ENCODE measurements around the gene TEX36. TPM values are rescaled to one million over a fixed set of nuclear protein-coding genes. Genes with fewer than 3 reads are reported as not detected.

Gene TEX36
- total and polyA plus RNA-seq, 9 of the 15 experiments (the other 6 are each of a cell fraction or from before 2014, with no cell fraction given) = 0.10 to 0.82 (median 0.15) TPM; not detected in 6

DNA sequence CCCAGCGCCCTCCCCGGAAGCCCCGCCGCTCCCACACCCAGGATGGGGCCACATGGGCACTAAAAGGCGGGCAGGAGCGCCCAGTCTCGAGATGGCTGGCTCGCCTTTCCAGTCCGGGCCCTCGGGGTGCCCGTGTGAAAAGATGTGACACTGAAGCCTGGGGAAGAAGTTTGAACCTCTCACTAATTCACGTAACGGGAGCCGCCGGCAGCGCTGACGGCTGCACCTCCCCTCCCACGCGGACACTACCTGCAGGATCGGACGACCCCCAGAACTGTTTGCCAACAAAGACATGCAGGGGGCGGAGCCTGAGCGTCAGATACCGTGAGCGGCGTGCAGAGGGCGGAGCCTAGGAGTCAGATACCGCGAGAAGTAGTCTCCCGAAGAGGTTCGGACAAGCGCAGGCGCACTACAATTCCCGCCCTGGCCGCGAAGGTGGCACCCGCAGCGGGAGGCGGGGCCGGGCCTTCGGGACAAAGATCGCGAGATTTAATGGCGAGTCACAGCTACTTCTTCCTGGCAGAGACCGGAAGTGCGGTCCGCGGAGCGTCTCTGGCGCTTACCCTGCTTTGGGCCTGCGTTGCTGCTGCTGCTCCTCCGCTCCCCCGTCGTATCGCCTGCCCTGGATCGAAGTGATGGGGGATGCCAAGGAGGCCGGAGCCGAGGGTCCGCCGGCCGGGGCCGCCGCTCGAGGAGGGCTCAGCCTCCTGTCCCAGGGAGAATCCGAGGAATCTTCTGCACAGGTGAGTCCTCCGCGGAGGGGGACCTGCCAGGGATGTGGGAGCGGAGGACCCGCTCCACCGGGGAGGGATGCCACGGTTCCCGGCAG, 36.4 kb upstream of the TEX36 start, which contains the start of gene EDRF1 (continued):
- TF ChIP-seq PHB (CRISPR knock-in tag; IDR thresholded peaks at IDR 0.05) (no peak), JUN (IDR thresholded peaks at IDR 0.05; ENCODE audit: borderline replicate concordance, low read depth, low read length) (no peak), JUN (CRISPR knock-in tag; IDR thresholded peaks at IDR 0.05; ENCODE audit: borderline replicate concordance) (no peak), TBP (optimal IDR thresholded peaks at IDR 0.05; ENCODE audit: low read depth, low read length) (peak; percentile 85), MAFK (IDR thresholded peaks at IDR 0.05; ENCODE audit: low read length) (no peak), BRF1 (IDR thresholded peaks at IDR 0.05; ENCODE audit: borderline replicate concordance, extremely low read depth, insufficient read length) (no peak), NCOA6 (IDR thresholded peaks at IDR 0.05) (no peak), CAMTA2 (CRISPR knock-in tag; conservative IDR thresholded peaks at IDR 0.05) (no peak), DPF2 (IDR thresholded peaks at IDR 0.05) (no peak), PCBP2 (IDR thresholded peaks at IDR 0.05; ENCODE audit: low read depth, low read length, poor library complexity, severe bottlenecking) (no peak), FOXK2 (conservative IDR thresholded peaks at IDR 0.05 in 1 of 2, IDR thresholded peaks at IDR 0.05 in 1 of 2; ENCODE audit: low read depth in 2 of 2) (0 out of 4 replicates have a peak, but pooled peaks of 1 of the 2 experiments have one; percentile 16), ASH1L (IDR thresholded peaks at IDR 0.05; ENCODE audit: borderline replicate concordance, low read depth, partially characterized antibody) (no peak), RBM22 (IDR thresholded peaks at IDR 0.05; ENCODE audit: low read depth, low read length, poor library complexity, severe bottlenecking) (no peak)
- TF ChIP-seq, protein P1, sequence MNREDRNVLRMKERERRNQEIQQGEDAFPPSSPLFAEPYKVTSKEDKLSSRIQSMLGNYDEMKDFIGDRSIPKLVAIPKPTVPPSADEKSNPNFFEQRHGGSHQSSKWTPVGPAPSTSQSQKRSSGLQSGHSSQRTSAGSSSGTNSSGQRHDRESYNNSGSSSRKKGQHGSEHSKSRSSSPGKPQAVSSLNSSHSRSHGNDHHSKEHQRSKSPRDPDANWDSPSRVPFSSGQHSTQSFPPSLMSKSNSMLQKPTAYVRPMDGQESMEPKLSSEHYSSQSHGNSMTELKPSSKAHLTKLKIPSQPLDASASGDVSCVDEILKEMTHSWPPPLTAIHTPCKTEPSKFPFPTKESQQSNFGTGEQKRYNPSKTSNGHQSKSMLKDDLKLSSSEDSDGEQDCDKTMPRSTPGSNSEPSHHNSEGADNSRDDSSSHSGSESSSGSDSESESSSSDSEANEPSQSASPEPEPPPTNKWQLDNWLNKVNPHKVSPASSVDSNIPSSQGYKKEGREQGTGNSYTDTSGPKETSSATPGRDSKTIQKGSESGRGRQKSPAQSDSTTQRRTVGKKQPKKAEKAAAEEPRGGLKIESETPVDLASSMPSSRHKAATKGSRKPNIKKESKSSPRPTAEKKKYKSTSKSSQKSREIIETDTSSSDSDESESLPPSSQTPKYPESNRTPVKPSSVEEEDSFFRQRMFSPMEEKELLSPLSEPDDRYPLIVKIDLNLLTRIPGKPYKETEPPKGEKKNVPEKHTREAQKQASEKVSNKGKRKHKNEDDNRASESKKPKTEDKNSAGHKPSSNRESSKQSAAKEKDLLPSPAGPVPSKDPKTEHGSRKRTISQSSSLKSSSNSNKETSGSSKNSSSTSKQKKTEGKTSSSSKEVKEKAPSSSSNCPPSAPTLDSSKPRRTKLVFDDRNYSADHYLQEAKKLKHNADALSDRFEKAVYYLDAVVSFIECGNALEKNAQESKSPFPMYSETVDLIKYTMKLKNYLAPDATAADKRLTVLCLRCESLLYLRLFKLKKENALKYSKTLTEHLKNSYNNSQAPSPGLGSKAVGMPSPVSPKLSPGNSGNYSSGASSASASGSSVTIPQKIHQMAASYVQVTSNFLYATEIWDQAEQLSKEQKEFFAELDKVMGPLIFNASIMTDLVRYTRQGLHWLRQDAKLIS (CRISPR knock-in tag; IDR thresholded peaks at IDR 0.05) = no peak
